KMS-11 (cell line): ENCODE results near the gene IL22.
A peak's percentile ranks its signal among the peaks of the same experiment; 100 is the strongest.

Experiments
- H2AFZ ChIP-seq: fragments of 200-600 bp; sonication (generic); 2 replicates; pipeline ENCODE4 v1.6.1; 2016; ENCODE audit warnings: antibody characterized with exemption, mixed run types, low read depth
- H3K27ac ChIP-seq: fragments of 200-600 bp; sonication (generic); 2 replicates; pipeline ENCODE4 v1.6.1; 2016; ENCODE audit warnings: mild to moderate bottlenecking, mixed run types
- H3K27me3 ChIP-seq: fragments of 200-600 bp; sonication (generic); 2 replicates; pipeline ENCODE4 v1.6.1; 2017; ENCODE audit warnings: mild to moderate bottlenecking, low read depth, mixed run types, moderate library complexity; ENCODE audit not compliant: insufficient read depth
- H3K36me3 ChIP-seq: fragments of 200-600 bp; sonication (generic); 2 replicates; pipeline ENCODE4 v1.6.1; 2017; ENCODE audit warnings: mild to moderate bottlenecking, mixed run types; ENCODE audit not compliant: insufficient read depth
- H3K4me1 ChIP-seq: fragments of 200-600 bp; sonication (generic); 2 replicates; pipeline ENCODE4 v1.6.1; 2016; ENCODE audit warnings: mild to moderate bottlenecking, low read depth, mixed run types; ENCODE audit not compliant: poor library complexity, severe bottlenecking
- H3K4me2 ChIP-seq: fragments of 200-600 bp; sonication (generic); 2 replicates; pipeline ENCODE4 v1.7.0; 2016; ENCODE audit warnings: mild to moderate bottlenecking, mixed run types
- H3K4me3 ChIP-seq: fragments of 200-600 bp; sonication (generic); IDR thresholded peaks from 2 replicates; pipeline ENCODE4 v1.6.1; 2017; ENCODE audit warnings: low read depth, low read length, mixed read lengths; ENCODE audit not compliant: insufficient read depth
- H3K79me2 ChIP-seq: fragments of 200-600 bp; sonication (generic); 2 replicates; pipeline ENCODE4 v1.6.1; 2016; ENCODE audit warnings: low read depth, mixed run types; ENCODE audit not compliant: insufficient read depth
- H3K9ac ChIP-seq: fragments of 200-600 bp; sonication (generic); 2 replicates; pipeline ENCODE4 v1.6.1; 2016; ENCODE audit warnings: mild to moderate bottlenecking, mixed run types
- H4K20me1 ChIP-seq: fragments of 200-600 bp; sonication (generic); 2 replicates; pipeline ENCODE4 v1.6.1; 2016; ENCODE audit warnings: mild to moderate bottlenecking, mixed run types; ENCODE audit not compliant: insufficient read depth
- CTCF ChIP-seq: fragments of 200-600 bp; sonication (generic); conservative IDR thresholded peaks from 2 replicates; pipeline ENCODE4 v1.6.1; 2017; ENCODE audit warnings: low read depth, mild to moderate bottlenecking, antibody characterized with exemption, low read length, moderate library complexity, mixed read lengths

The IL22 gene

GRCh38 chr12:68237078-68237477 is 16.3 kb downstream of the IL22 start:
- H3K9ac ChIP-seq = peak overlapping the region; percentile 17; the same call in 1 of the 2 replicates

GRCh38 chr12:68236421-68237059 is 16.9 kb downstream of the IL22 start:
- no peaks in the 10 kb centered on the region for H3K79me2 ChIP-seq
- peaks cover 33% of the 10 kb centered on the region for H3K4me1 ChIP-seq
- no peaks in the 10 kb centered on the region for H3K27me3 ChIP-seq
- no peak for TF ChIP-seq CTCF
- no peaks in the 10 kb centered on the region for H3K36me3 ChIP-seq
- peak overlapping the region; percentile 17; the same call in 1 of the 2 replicates for H3K9ac ChIP-seq
- peak overlapping the region; percentile 63 for H3K4me2 ChIP-seq
- no peaks in the 10 kb centered on the region for H4K20me1 ChIP-seq
- H3K4me3 ChIP-seq = peak overlapping the region; percentile 53
- peak overlapping the region; percentile 77 for H2AFZ ChIP-seq
- H3K27ac ChIP-seq = no peak overlapping the region

More at GRCh38 chr12:68237078-68237477, 16.3 kb downstream of the IL22 start:
- Histone ChIP-seq H3K4me3 (peak overlapping the region; percentile 53), H2AFZ (peak overlapping the region; percentile 77), H3K79me2 (no peaks in the 10 kb centered on the region), H4K20me1 (no peaks in the 10 kb centered on the region), H3K27me3 (no peaks in the 10 kb centered on the region), H3K4me2 (peak overlapping the region; percentile 63), H3K27ac (no peak overlapping the region), H3K4me1 (peaks cover 35% of the 10 kb centered on the region), H3K36me3 (no peaks in the 10 kb centered on the region)
- peak; percentile 30; the same call in 1 of the 2 replicates for TF ChIP-seq CTCF

GRCh38 chr12:68235576-68235975 is 17.8 kb downstream of the IL22 start:
- no peak for TF ChIP-seq CTCF
- Histone ChIP-seq H3K27ac (no peak overlapping the region), H3K27me3 (no peaks in the 10 kb centered on the region), H3K9ac (no peak overlapping the region), H4K20me1 (no peaks in the 10 kb centered on the region), H3K4me2 (no peak overlapping the region), H3K79me2 (no peaks in the 10 kb centered on the region), H2AFZ (no peak overlapping the region), H3K4me3 (no peak overlapping the region), H3K36me3 (no peaks in the 10 kb centered on the region), H3K4me1 (peaks cover 23% of the 10 kb centered on the region)

- Histone ChIP-seq H4K20me1 (no peaks in the 10 kb centered on the region), H3K4me1 (peaks cover 18% of the 10 kb centered on the region), H3K9ac (no peak overlapping the region), H2AFZ (no peak overlapping the region), H3K4me3 (no peak overlapping the region), H3K4me2 (no peak overlapping the region), H3K36me3 (no peaks in the 10 kb centered on the region), H3K27ac (no peak overlapping the region), H3K79me2 (no peaks in the 10 kb centered on the region), H3K27me3 (no peaks in the 10 kb centered on the region)
- TF ChIP-seq CTCF = no peak
Measured at GRCh38 chr12:68234140-68234539, 19.3 kb downstream of the IL22 start.
